HepG2 (cell line): ENCODE data around the gene KLHL5. TPM values are rescaled to one million over a fixed set of nuclear protein-coding genes. Genes with fewer than 3 reads are reported as not detected.
A peak's percentile ranks its signal among the peaks of the same experiment; 100 is the strongest.

Experiments used
- ATAC-seq: fragments of 200-7000 bp; cut with Tn5 transposase; 3 replicates; pipeline ENCODE4 v1.9.1; 2020; ENCODE audit warnings: mild to moderate bottlenecking, moderate library complexity
- BruUV-seq: library from RNA; stranded (reverse); fragments of 400-500 nt; replicated peaks from 2 replicates; lab custom pipeline; 2021; lab: Mats Ljungman, UMichigan
- CTCF ChIA-PET: fragments of 300-600 bp; formaldehyde crosslinking; extraction: SDS; loops from one replicate; lab custom pipeline; 2021; ENCODE audit warnings: low total read pairs, inconsistent platforms, low intra/inter-chr PET ratio; lab: Yijun Ruan, JAX
- POLR2A ChIA-PET: fragments of 350-600 bp; sonication (Branson Sonifier 250); formaldehyde crosslinking; loops from one replicate; lab custom pipeline; 2020; ENCODE audit warnings: antibody characterized with exemption, inconsistent platforms; lab: Yijun Ruan, JAX
- DNase-seq: peaks from one replicate; pipeline ENCODE4 v3.0.0-alpha.2; 2015; ENCODE audit warnings: low spot score
- FAIRE-seq: peaks from 3 replicates; lab custom pipeline; 2011; peaks lifted over from hg19 to GRCh38; lab: Jason Lieb, UNC
- H2AFZ ChIP-seq: one replicate; pipeline ENCODE4 v1.6.1; 2011; ENCODE audit warnings: low read length, inconsistent platforms
- H3K27ac ChIP-seq: fragments of 300-600 bp; 3 replicates; pipeline ENCODE4 v1.8.0; 2011; ENCODE audit warnings: mixed run types, mild to moderate bottlenecking, mixed read lengths, low read length, inconsistent platforms; ENCODE audit not compliant: insufficient read depth; ENCODE audit errors: extremely low read length
- H3K27me3 ChIP-seq, 2 experiments: fragments of 200-600 bp in 1 of 2; 2 replicates in 1 of 2; 3 replicates in 1 of 2; pipeline versions ENCODE4 v1.6.0 to v1.8.0; 2011; ENCODE audit warnings: low read length in 2 of 2, mild to moderate bottlenecking in 2 of 2, moderate library complexity in 2 of 2, inconsistent platforms in 1 of 2; ENCODE audit not compliant: insufficient read depth in 2 of 2, control insufficient read depth in 1 of 2
- H3K36me3 ChIP-seq, 2 experiments: fragments of 200-600 bp in 1 of 2; replicated peaks in 1 of 2; 2 replicates in 1 of 2; 3 replicates in 1 of 2; pipeline versions ENCODE4 v1.5.1 to v1.8.0; 2011; ENCODE audit warnings: low read length in 2 of 2, inconsistent platforms in 1 of 2; ENCODE audit not compliant: insufficient read depth in 2 of 2, control insufficient read depth in 1 of 2
- H3K4me1 ChIP-seq: 2 replicates; pipeline ENCODE4 v1.5.1; 2012; ENCODE audit warnings: low read length, inconsistent platforms; ENCODE audit not compliant: insufficient read depth
- H3K4me2 ChIP-seq: 2 replicates; pipeline ENCODE4 v1.6.0; 2011; ENCODE audit warnings: low read depth, low read length, inconsistent platforms
- H3K4me3 ChIP-seq, 3 experiments: fragments of 200-600 bp in 1 of 3; sonication (generic), shearing (Covaris generic) in 1 of 3; replicated peaks in 1 of 3; 2 replicates each; pipeline ENCODE4 v1.5.1; 2011 to 2016; ENCODE audit warnings: low read length in 3 of 3, inconsistent platforms in 2 of 3, low read depth in 2 of 3, mild to moderate bottlenecking in 2 of 3, control low read depth in 1 of 3, mixed read lengths in 1 of 3; ENCODE audit not compliant: insufficient read depth in 1 of 3
- H3K79me2 ChIP-seq: one replicate; pipeline ENCODE4 v1.6.1; 2011; ENCODE audit warnings: low read length, inconsistent platforms; ENCODE audit not compliant: insufficient read depth
- H3K9ac ChIP-seq: 2 replicates; pipeline ENCODE4 v1.6.0; 2011; ENCODE audit warnings: mild to moderate bottlenecking, low read depth, low read length, inconsistent platforms; ENCODE audit not compliant: insufficient read depth
- H3K9me3 ChIP-seq: 2 replicates; pipeline ENCODE4 v1.5.1; 2012; ENCODE audit warnings: mild to moderate bottlenecking, low read length
- H4K20me1 ChIP-seq: 2 replicates; pipeline ENCODE4 v1.6.0; 2011; ENCODE audit warnings: inconsistent platforms, mild to moderate bottlenecking, low read length, moderate library complexity; ENCODE audit not compliant: insufficient read depth
- CEBPG ChIP-seq: IDR thresholded peaks from 2 replicates; pipeline ENCODE4 v1.6.1; 2016
- GPBP1L1 ChIP-seq: sonication (generic); formaldehyde crosslinking; IDR thresholded peaks from 2 replicates; pipeline ENCODE4 v1.5.0; 2020; ENCODE audit warnings: mild to moderate bottlenecking, missing genetic modification reagents
- JUNB ChIP-seq: sonication (generic); formaldehyde crosslinking; IDR thresholded peaks from 2 replicates; pipeline ENCODE4 v1.8.0; 2022; ENCODE audit warnings: missing genetic modification reagents, mild to moderate bottlenecking, borderline replicate concordance
- MTA3 ChIP-seq: sonication (generic); formaldehyde crosslinking; IDR thresholded peaks from 2 replicates; pipeline ENCODE4 v1.4.0; 2020; ENCODE audit warnings: missing genetic modification reagents
- NFATC3 ChIP-seq: sonication (generic); formaldehyde crosslinking; IDR thresholded peaks from 2 replicates; pipeline ENCODE4 v1.5.1; 2020; ENCODE audit warnings: mild to moderate bottlenecking, missing genetic modification reagents
- PCBP2 ChIP-seq: fragments of 200-400 bp; formaldehyde crosslinking; optimal IDR thresholded peaks from 2 replicates; pipeline ENCODE3; 2018; ENCODE audit warnings: low read length, low read depth; ENCODE audit not compliant: poor library complexity, severe bottlenecking
- RXRA ChIP-seq: sonication (generic); formaldehyde crosslinking; IDR thresholded peaks from 2 replicates; pipeline ENCODE4 v1.5.1; 2020; ENCODE audit warnings: missing genetic modification reagents
- SP1 ChIP-seq, 2 experiments: fragments of 450-650 bp in 1 of 2; sonication (generic) in 1 of 2; formaldehyde crosslinking in 1 of 2; IDR thresholded peaks; 2 replicates each; pipeline versions ENCODE4 v1.4.0 to v1.6.1; 2016 to 2020; ENCODE audit warnings: missing genetic modification reagents in 1 of 2
- TEAD3 ChIP-seq: optimal IDR thresholded peaks from 2 replicates; pipeline ENCODE3; 2016; ENCODE audit warnings: borderline replicate concordance
- YY1 ChIP-seq: IDR thresholded peaks from 2 replicates; pipeline ENCODE4 v1.6.1; 2011; ENCODE audit warnings: low read length, low read depth, moderate library complexity, mild to moderate bottlenecking; ENCODE audit not compliant: insufficient read depth, insufficient replicate concordance
- ZFAT ChIP-seq: sonication (generic); formaldehyde crosslinking; conservative IDR thresholded peaks from 2 replicates; pipeline ENCODE4 v1.8.1; 2023; ENCODE audit warnings: missing genetic modification reagents, inconsistent platforms
- ZNF121 ChIP-seq: sonication (generic); formaldehyde crosslinking; IDR thresholded peaks from 2 replicates; pipeline ENCODE4 v1.5.0; 2020; ENCODE audit warnings: mild to moderate bottlenecking, missing genetic modification reagents
- ZNF224 ChIP-seq: sonication (generic); formaldehyde crosslinking; IDR thresholded peaks from 2 replicates; pipeline ENCODE4 v1.5.0; 2020; ENCODE audit warnings: mild to moderate bottlenecking, missing genetic modification reagents
- ZNF414 ChIP-seq: sonication (generic); formaldehyde crosslinking; IDR thresholded peaks from 2 replicates; pipeline ENCODE4 v1.5.0; 2020; ENCODE audit warnings: missing genetic modification reagents
- ZNF574 ChIP-seq: sonication (generic); formaldehyde crosslinking; IDR thresholded peaks from 2 replicates; pipeline ENCODE4 v1.4.0; 2020; ENCODE audit warnings: missing genetic modification reagents
- ZNF790 ChIP-seq: sonication (generic); formaldehyde crosslinking; IDR thresholded peaks from 2 replicates; pipeline ENCODE4 v1.8.0; 2022; ENCODE audit warnings: missing genetic modification reagents, mild to moderate bottlenecking, borderline replicate concordance
- ZNF878 ChIP-seq: sonication (generic); formaldehyde crosslinking; IDR thresholded peaks from 2 replicates; pipeline ENCODE4 v1.8.1; 2023; ENCODE audit warnings: mild to moderate bottlenecking, missing genetic modification reagents, moderate library complexity
- WGBS: methylation state at CpG from one replicate; pipeline ENCODE4 v1.1.6; 2017; ENCODE audit warnings: low lambda C conversion rate; 5-methylcytosine and 5-hydroxymethylcytosine counted together
- in situ Hi-C: cut with HindIII; loops from 2 replicates; pipeline ENCODE4 v1.10.0; 2017; ENCODE audit warnings: low pct_unique_long_range_greater_than_20kb; ENCODE audit not compliant: extremely low pct_ligation_motif_present
- intact Hi-C: fragments of 100-400 bp; cut with micrococcal nuclease; formaldehyde crosslinking; loops from one replicate; pipeline ENCODE4 v1.10.0; 2022; ENCODE audit not compliant: unreplicated experiment
- polyA plus RNA-seq, 8 experiments: library from polyadenylated mRNA; depleted of rRNA in 3 of 8; stranded (reverse) in 7 of 8; unstranded in 1 of 8; fragments of >200 nt; fragmentation: Illumina TruSeq in 4 of 8; extraction: Trizol in 4 of 8; gene quantifications; 2 replicates each; pipeline versions ENCODE4 v1.2.1 to v1.2.3, GENCODE V29; 2011 to 2016; ENCODE audit warnings: low read depth in 4 of 8, missing spikeins in 1 of 8, mixed read lengths in 1 of 8; ENCODE audit not compliant: insufficient read depth in 1 of 8
- total RNA-seq, 5 experiments: library from RNA; depleted of rRNA; stranded (reverse); fragments of >200 nt; fragmentation: Illumina TruSeq; extraction: Trizol; gene quantifications; 2 replicates each; pipeline ENCODE4 v1.2.3, GENCODE V29; 2016; ENCODE audit warnings: low read depth in 1 of 5

Gene KLHL5
- total and polyA plus RNA-seq, 2 of the 13 experiments (the other 11 are each of a cell fraction or from before 2014, with no cell fraction given) = 36.2 to 38.7 TPM

GRCh38 chr4:39044364-39044955 is 17.6 kb upstream of the KLHL5 start:
- 1% methylated on average over 22 of the region's 54 CpGs for WGBS
- ChIA-PET POLR2A (interaction anchor here (0.5 to 5.9 kb wide), 18 partner anchors 7 to 910 kb away, joined by 3 to 27 read pairs (median 4); partner anchors contain the start of gene RFC1), CTCF (no interaction called here)
- Histone ChIP-seq H3K27me3 (no peaks in the 10 kb centered on the region; a peak in 1 of 5 replicates), H2AFZ (no peak overlapping the region), H3K79me2 (peaks cover 33% of the 10 kb centered on the region), H4K20me1 (peaks cover 11% of the 10 kb centered on the region; the same call in 1 of the 2 replicates), H3K4me2 (peak overlapping the region; percentile 73), H3K9me3 (no peaks in the 10 kb centered on the region), H3K36me3 (no peaks in the 10 kb centered on the region), H3K9ac (peak overlapping the region; percentile 84), H3K4me3 (peak overlapping the region; percentile 72 to 94 (median 79)), H3K4me1 (peaks cover 63% of the 10 kb centered on the region), H3K27ac (peak overlapping the region; percentile 82)
- intact Hi-C loops (loop anchor here (10.0 kb wide), 2 partner anchors 140 to 380 kb away; partner anchors contain the start of gene KLF3), in situ Hi-C loops (no loop called here)
- FAIRE-seq (no peak), ATAC-seq (peak; percentile 82), DNase-seq (peak; percentile 93)
- no TSS peak for BruUV-seq
- TF ChIP-seq ZNF790 (CRISPR knock-in tag) (no peak), ZNF121 (CRISPR knock-in tag) (no peak), ZNF414 (CRISPR knock-in tag) (no peak), ZNF878 (CRISPR knock-in tag) (peak; percentile 62; the same call in 1 of the 2 replicates), GPBP1L1 (no peak), NFATC3 (CRISPR knock-in tag) (no peak), MTA3 (no peak), PCBP2 (no peak), ZFAT (CRISPR knock-in tag) (no peak), SP1 (IDR thresholded peaks at IDR 0.05) (no peak), SP1 (CRISPR knock-in tag; IDR thresholded peaks at IDR 0.05) (peak; percentile 56), TEAD3 (CRISPR knock-in tag) (peak; percentile 79), RXRA (CRISPR knock-in tag) (no peak; the same call in none of the 2 replicates), ZNF574 (peak; percentile 75), ZNF224 (CRISPR knock-in tag) (no peak), CEBPG (CRISPR knock-in tag) (no peak), JUNB (CRISPR knock-in tag) (no peak), YY1 (peak; percentile 48)
